K562 (cell line): Measurements from ENCODE around the gene EFCC1. TPM values are rescaled to one million over a fixed set of nuclear protein-coding genes. Genes with fewer than 3 reads are reported as not detected.

ENCODE experiments used
- ATAC-seq: fragments of 200-7000 bp; cut with Tn5 transposase; 3 replicates; pipeline ENCODE4 v1.9.1; 2020; ENCODE audit warnings: moderate library complexity
- BruUV-seq: library from RNA; stranded (reverse); fragments of 400-500 nt; replicated peaks from 2 replicates; lab custom pipeline; 2021; lab: Mats Ljungman, UMichigan
- CTCF ChIA-PET: fragments of 300-600 bp; formaldehyde crosslinking; extraction: SDS; loops from one replicate; lab custom pipeline; 2021; ENCODE audit warnings: low intra/inter-chr PET ratio; lab: Yijun Ruan, JAX
- POLR2A ChIA-PET: fragments of 300-600, 350-650 bp; sonication (Branson Sonifier 250); formaldehyde crosslinking; extraction: SDS; loops from one replicate; lab custom pipeline; 2021; ENCODE audit warnings: antibody characterized with exemption, inconsistent platforms; lab: Yijun Ruan, JAX
- DNase-seq, 4 experiments: peaks; one replicate each; pipeline versions ENCODE4 v3.0.0 to v3.0.0-alpha.2; 2011 to 2018; ENCODE audit warnings: low spot score in 3 of 4, mixed read lengths in 3 of 4; ENCODE audit errors: extremely low read depth in 1 of 4
- FAIRE-seq: peaks from 2 replicates; lab custom pipeline; 2011; peaks lifted over from hg19 to GRCh38; lab: Jason Lieb, UNC
- H2AFZ ChIP-seq: 2 replicates; pipeline ENCODE4 v1.6.0; 2011; ENCODE audit warnings: low read depth, low read length, control low read depth, inconsistent platforms
- H3K27ac ChIP-seq: fragments of 200-600 bp; 3 replicates; pipeline ENCODE4 v1.8.0; 2011; ENCODE audit warnings: low read depth, mild to moderate bottlenecking, control low read depth, inconsistent platforms, low read length, moderate library complexity, mixed read lengths; ENCODE audit errors: extremely low read depth
- H3K27me3 ChIP-seq, 2 experiments: fragments of 300-600 bp in 1 of 2; 2 replicates in 1 of 2; 3 replicates in 1 of 2; pipeline versions ENCODE4 v1.6.0 to v1.8.0; 2011; ENCODE audit warnings: inconsistent platforms in 2 of 2, low read length in 2 of 2, mild to moderate bottlenecking in 1 of 2, mixed read lengths in 1 of 2, moderate library complexity in 1 of 2; ENCODE audit not compliant: control insufficient read depth in 2 of 2, insufficient read depth in 2 of 2
- H3K36me3 ChIP-seq: fragments of 300-600 bp; 3 replicates; pipeline ENCODE4 v1.8.0; 2011; ENCODE audit warnings: mild to moderate bottlenecking, low read length, inconsistent platforms; ENCODE audit not compliant: control insufficient read depth, insufficient read depth
- H3K4me1 ChIP-seq, 2 experiments: fragments of 200-600 bp in 1 of 2; replicated peaks in 1 of 2; 2 replicates in 1 of 2; 3 replicates in 1 of 2; pipeline versions ENCODE4 v1.5.1 to v1.8.0; 2011; ENCODE audit warnings: inconsistent platforms in 2 of 2, low read length in 2 of 2, mild to moderate bottlenecking in 1 of 2, mixed read lengths in 1 of 2, moderate library complexity in 1 of 2; ENCODE audit not compliant: control insufficient read depth in 2 of 2, insufficient read depth in 2 of 2
- H3K4me2 ChIP-seq: 2 replicates; pipeline ENCODE4 v1.6.1; 2011; ENCODE audit warnings: low read length, control low read depth, inconsistent platforms, mixed read lengths; ENCODE audit not compliant: insufficient read depth
- H3K4me3 ChIP-seq: fragments of 200-600 bp; sonication (generic), shearing (Covaris generic); 2 replicates; pipeline ENCODE4 v1.5.1; 2016; ENCODE audit warnings: control low read depth, inconsistent platforms
- H3K79me2 ChIP-seq: fragments of 200-600 bp; 3 replicates; pipeline ENCODE4 v1.8.0; 2011; ENCODE audit warnings: low read length, inconsistent platforms; ENCODE audit not compliant: control insufficient read depth, insufficient read depth
- H3K9ac ChIP-seq, 2 experiments: 2 replicates each; pipeline versions ENCODE4 v1.6.0 to v1.6.1; 2011; ENCODE audit warnings: low read depth in 2 of 2, low read length in 2 of 2, control low read depth in 1 of 2, inconsistent platforms in 1 of 2, mild to moderate bottlenecking in 1 of 2, mixed read lengths in 1 of 2; ENCODE audit not compliant: insufficient read depth in 1 of 2
- H3K9me1 ChIP-seq: one replicate; pipeline ENCODE4 v1.6.0; 2011; ENCODE audit warnings: inconsistent platforms, mild to moderate bottlenecking, low read length, moderate library complexity; ENCODE audit not compliant: control insufficient read depth, insufficient read depth
- H3K9me3 ChIP-seq: replicated peaks from 2 replicates; pipeline ENCODE4 v1.5.1; 2011; ENCODE audit warnings: low read depth, low read length, inconsistent platforms; ENCODE audit not compliant: control insufficient read depth, insufficient read depth
- H4K20me1 ChIP-seq: replicated peaks from 2 replicates; pipeline ENCODE4 v1.6.1; 2011; ENCODE audit warnings: low read length, inconsistent platforms, mixed read lengths; ENCODE audit not compliant: control insufficient read depth, insufficient read depth
- DLX4 ChIP-seq: fragments of 250-450 bp; sonication (Bioruptor Pico); IDR thresholded peaks from 2 replicates; pipeline ENCODE4 v1.6.1; 2021; ENCODE audit warnings: mild to moderate bottlenecking
- GMEB1 ChIP-seq: fragments of 250-450 bp; sonication (Bioruptor Pico); IDR thresholded peaks from 2 replicates; pipeline ENCODE4 v1.4.0; 2020; ENCODE audit warnings: mild to moderate bottlenecking
- ZNF280B ChIP-seq: fragments of 250-450 bp; sonication (Bioruptor Pico); IDR thresholded peaks from 2 replicates; pipeline ENCODE4 v1.5.1; 2021; ENCODE audit warnings: mild to moderate bottlenecking
- ZNF511 ChIP-seq: sonication (generic); formaldehyde crosslinking; IDR thresholded peaks from 2 replicates; pipeline ENCODE4 v1.8.0; 2022; ENCODE audit warnings: mild to moderate bottlenecking, missing genetic modification reagents
- WGBS: fragments of 100-300 bp; shearing (Covaris generic); methylation state at CpG from one replicate; pipeline ENCODE4 v1.1.6; 2016; ENCODE audit warnings: low coverage, mixed read lengths; ENCODE audit not compliant: insufficient coverage; ENCODE audit errors: missing lambda C conversion rate; 5-methylcytosine and 5-hydroxymethylcytosine counted together
- in situ Hi-C: fragments of 300-500 bp; cut with MboI; formaldehyde crosslinking; loops from 4 replicates; pipeline ENCODE4 v1.15.0; 2018; ENCODE audit warnings: inconsistent platforms, mixed read lengths
- intact Hi-C: fragments of 100-400 bp; cut with micrococcal nuclease; formaldehyde crosslinking; loops from 2 replicates; pipeline ENCODE4 v1.14.2; 2022
- polyA plus RNA-seq, 8 experiments: library from polyadenylated mRNA; depleted of rRNA in 4 of 8; stranded (reverse) in 5 of 8; unstranded in 3 of 8; fragments of >200 nt; fragmentation: Nextera tagmentation in 2 of 8; fragmentation: Illumina TruSeq in 1 of 8; extraction: Ambion mirVana in 2 of 8; extraction: Trizol in 1 of 8; gene quantifications; 2 replicates each; pipeline versions ENCODE4 v1.2.1 to v1.2.3, GENCODE V29; 2011 to 2014; ENCODE audit warnings: inconsistent platforms in 1 of 8, missing spikeins in 1 of 8
- total RNA-seq, 7 experiments: library from RNA; depleted of rRNA in 6 of 7; stranded (reverse); fragments of >200 nt in 6 of 7; fragmentation: Illumina TruSeq in 2 of 7; extraction: Trizol in 2 of 7; gene quantifications; 2 replicates each; pipeline versions ENCODE4 v1.2.1 to v1.2.3, GENCODE V29; 2011 to 2021; ENCODE audit warnings: low replicate concordance in 1 of 7

The EFCC1 gene
- total and polyA plus RNA-seq, 9 of the 15 experiments (the other 6 are each of a cell fraction or from before 2014, with no cell fraction given), result not detected

GRCh38 chr3:129070086-129070885 lies 69.2 kb downstream of the EFCC1 start:
- Histone ChIP-seq H3K9me3 (no peaks in the 10 kb centered on the region), H3K4me1 (no peaks in the 10 kb centered on the region; a peak in 1 of 5 replicates), H3K36me3 (no peaks in the 10 kb centered on the region), H3K27ac (no peak overlapping the region), H4K20me1 (no peaks in the 10 kb centered on the region)
- POLR2A ChIA-PET, result interaction anchor here (0.6 kb wide), 1 partner anchor 36 kb away, joined by 3 read pairs; no protein-coding TSS in a partner anchor
- DNase-seq, result no peak
- BruUV-seq, result no TSS peak
- intact Hi-C loops (no loop called here), in situ Hi-C loops (no loop called here)
- FAIRE-seq, result no peak
- 13% methylated on average over 4 of the region's 8 CpGs for WGBS
- ATAC-seq, result no peak
- TF ChIP-seq ZNF280B (no peak), GMEB1 (CRISPR knock-in tag) (no peak), DLX4 (CRISPR knock-in tag) (no peak), ZNF511 (CRISPR knock-in tag) (no peak)
- TF ChIP-seq, all 486 proteins: peak for 0
- no peaks in the 10 kb centered on the region for H3K27me3 ChIP-seq
- no peak overlapping the region for H3K4me2 ChIP-seq
- 0 out of 2 replicates have a peak overlapping the region, but pooled peaks have one; percentile 23 for H2AFZ ChIP-seq
- H3K79me2 ChIP-seq, result no peaks in the 10 kb centered on the region
- H3K9me1 ChIP-seq, result no peaks in the 10 kb centered on the region
- no peak overlapping the region for H3K4me3 ChIP-seq
- CTCF ChIA-PET, result no interaction called here
- no peak overlapping the region for H3K9ac ChIP-seq
